HCT116 (cell line): ENCODE results near the gene PNMA8C. TPM values are rescaled to one million over a fixed set of nuclear protein-coding genes. Genes with fewer than 3 reads are reported as not detected.

Source experiments
- ATAC-seq: fragments of 200-7000 bp; cut with Tn5 transposase; 2 replicates; pipeline ENCODE4 v1.9.1; 2020; ENCODE audit warnings: mild to moderate bottlenecking, moderate library complexity
- BruUV-seq: library from RNA; stranded (reverse); fragments of 400-500 nt; replicated peaks from 2 replicates; lab custom pipeline; 2021; lab: Mats Ljungman, UMichigan
- CTCF ChIA-PET: fragments of 300-600 bp; sonication (Branson Sonifier 250); formaldehyde crosslinking; loops from one replicate; lab custom pipeline; 2021; ENCODE audit warnings: antibody characterized with exemption; lab: Charles Lee
- POLR2A ChIA-PET: fragments of 300-600, 350-600 bp; sonication (Branson Sonifier 250); formaldehyde crosslinking; loops from one replicate; lab custom pipeline; 2021; ENCODE audit warnings: antibody characterized with exemption; lab: Charles Lee
- RAD21 ChIA-PET, 2 experiments: fragments of 300-600 bp; sonication (Branson Sonifier 250); formaldehyde crosslinking; loops; one replicate each; lab custom pipeline; 2023; ENCODE audit warnings: low total read pairs in 2 of 2; ENCODE audit not compliant: uncharacterized antibody in 2 of 2, unreplicated experiment in 2 of 2, low non-redundant PET in 1 of 2; lab: Charles Lee
- DNase-seq: peaks from one replicate; pipeline ENCODE4 v3.0.0-alpha.2; 2010; ENCODE audit warnings: low read depth, low spot score
- H2AFZ ChIP-seq: fragments of 200-600 bp; shearing (Covaris generic), sonication (generic); 2 replicates; pipeline ENCODE4 v1.6.1; 2017; ENCODE audit warnings: low read depth, mixed run types, mixed read lengths, antibody characterized with exemption, low read length; ENCODE audit not compliant: poor library complexity, severe bottlenecking
- H3K27ac ChIP-seq: 2 replicates; pipeline ENCODE4 v1.5.1; 2012; ENCODE audit warnings: low read depth, low read length
- H3K27me3 ChIP-seq: fragments of 200-600 bp; sonication (generic); 2 replicates; pipeline ENCODE4 v1.6.1; 2016; ENCODE audit warnings: mixed run types, low read length, mixed read lengths; ENCODE audit not compliant: insufficient read depth
- H3K36me3 ChIP-seq, 2 experiments: fragments of 200-500 bp in 1 of 2; fragments of 200-600 bp in 1 of 2; sonication (Bioruptor generic) in 1 of 2; sonication (generic) in 1 of 2; 2 replicates each; pipeline versions ENCODE4 v1.5.1 to v1.6.1; 2014 to 2016; ENCODE audit warnings: low read length in 2 of 2, inconsistent platforms in 1 of 2, mixed read lengths in 1 of 2, mixed run types in 1 of 2; ENCODE audit not compliant: insufficient read depth in 2 of 2, control insufficient read depth in 1 of 2
- H3K4me1 ChIP-seq, 2 experiments: fragments of 200-600 bp in 1 of 2; sonication (generic) in 1 of 2; 2 replicates each; pipeline versions ENCODE4 v1.5.1 to v1.6.1; 2012 to 2017; ENCODE audit warnings: low read length in 2 of 2, inconsistent platforms in 1 of 2, mild to moderate bottlenecking in 1 of 2, mixed read lengths in 1 of 2, mixed run types in 1 of 2, moderate library complexity in 1 of 2; ENCODE audit not compliant: insufficient read depth in 2 of 2, control insufficient read depth in 1 of 2
- H3K4me2 ChIP-seq: fragments of 200-600 bp; sonication (generic); 2 replicates; pipeline ENCODE4 v1.6.1; 2017; ENCODE audit warnings: mixed run types, low read length, mixed read lengths
- H3K4me3 ChIP-seq, 2 experiments: fragments of 200-600 bp in 1 of 2; sonication (generic) in 1 of 2; replicated peaks in 1 of 2; 2 replicates each; pipeline ENCODE4 v1.5.1; 2011 to 2016; ENCODE audit warnings: low read length in 2 of 2, control low read depth in 1 of 2, low read depth in 1 of 2, mild to moderate bottlenecking in 1 of 2, mixed read lengths in 1 of 2, mixed run types in 1 of 2
- H3K79me2 ChIP-seq: fragments of 200-600 bp; sonication (generic); 2 replicates; pipeline ENCODE4 v1.6.1; 2017; ENCODE audit warnings: mild to moderate bottlenecking, mixed run types, low read length, moderate library complexity, mixed read lengths; ENCODE audit not compliant: insufficient read depth
- H3K9ac ChIP-seq: fragments of 200-600 bp; sonication (generic); 2 replicates; pipeline ENCODE4 v1.6.1; 2016; ENCODE audit warnings: low read length, mixed read lengths
- H3K9me2 ChIP-seq: fragments of 200-600 bp; sonication (generic), shearing (Covaris generic); 2 replicates; pipeline ENCODE4 v1.6.1; 2017; ENCODE audit warnings: mixed run types, mild to moderate bottlenecking, moderate library complexity; ENCODE audit not compliant: insufficient read depth
- H3K9me3 ChIP-seq, 2 experiments: fragments of 200-500 bp in 1 of 2; fragments of 200-600 bp in 1 of 2; sonication (Bioruptor generic) in 1 of 2; sonication (generic) in 1 of 2; 2 replicates each; pipeline ENCODE4 v1.6.1; 2014 to 2017; ENCODE audit warnings: low read length in 2 of 2, mixed read lengths in 2 of 2, inconsistent platforms in 1 of 2, low read depth in 1 of 2, mild to moderate bottlenecking in 1 of 2, mixed run types in 1 of 2, moderate library complexity in 1 of 2; ENCODE audit not compliant: control insufficient read depth in 1 of 2, insufficient read depth in 1 of 2
- H4K20me1 ChIP-seq: fragments of 200-600 bp; sonication (generic), shearing (Covaris generic); 2 replicates; pipeline ENCODE4 v1.6.1; 2017; ENCODE audit warnings: mixed run types, mild to moderate bottlenecking, moderate library complexity; ENCODE audit not compliant: insufficient read depth
- ATF3 ChIP-seq: IDR thresholded peaks from 2 replicates; pipeline ENCODE4 v1.6.1; 2012
- CBX3 ChIP-seq: IDR thresholded peaks from 2 replicates; pipeline ENCODE4 v1.6.1; 2012; ENCODE audit warnings: low read depth
- CTCF ChIP-seq, 3 experiments: fragments of 200-600 bp in 1 of 3; sonication (generic) in 1 of 3; IDR thresholded peaks in 2 of 3; conservative IDR thresholded peaks in 1 of 3; 2 replicates each; pipeline ENCODE4 v1.5.1; 2012 to 2017; ENCODE audit warnings: low read depth in 2 of 3, low read length in 2 of 3, antibody characterized with exemption in 1 of 3, borderline replicate concordance in 1 of 3, control low read depth in 1 of 3, mild to moderate bottlenecking in 1 of 3, mixed read lengths in 1 of 3, mixed run types in 1 of 3, moderate library complexity in 1 of 3; ENCODE audit not compliant: insufficient read depth in 1 of 3
- EZH2 ChIP-seq: fragments of 200-600 bp; sonication (generic); IDR thresholded peaks from 2 replicates; pipeline ENCODE4 v1.6.1; 2017; ENCODE audit warnings: antibody characterized with exemption, mixed run types
- EZH2phosphoT487 ChIP-seq: fragments of 200-600 bp; IDR thresholded peaks from 2 replicates; pipeline ENCODE4 v1.6.1; 2018; ENCODE audit warnings: antibody characterized with exemption, borderline replicate concordance
- JUND ChIP-seq: IDR thresholded peaks from 2 replicates; pipeline ENCODE4 v1.6.1; 2012
- POLR2A ChIP-seq: IDR thresholded peaks from 2 replicates; pipeline ENCODE4 v1.7.0; 2011; ENCODE audit warnings: borderline replicate concordance; ENCODE audit not compliant: insufficient read depth, insufficient read length; ENCODE audit errors: extremely low read depth
- POLR2AphosphoS5 ChIP-seq: IDR thresholded peaks from 2 replicates; pipeline ENCODE4 v1.6.1; 2011; ENCODE audit warnings: mild to moderate bottlenecking, low read depth, low read length, moderate library complexity
- RAD21 ChIP-seq: IDR thresholded peaks from 2 replicates; pipeline ENCODE4 v1.6.1; 2012; ENCODE audit warnings: low read depth, mild to moderate bottlenecking
- SIN3A ChIP-seq: IDR thresholded peaks from 2 replicates; pipeline ENCODE4 v1.6.1; 2012; ENCODE audit warnings: low read depth
- SP1 ChIP-seq: IDR thresholded peaks from 2 replicates; pipeline ENCODE4 v1.6.1; 2012; ENCODE audit warnings: low read depth
- TCF7L2 ChIP-seq: IDR thresholded peaks from 2 replicates; pipeline ENCODE4 v1.7.0; 2011; ENCODE audit warnings: borderline replicate concordance, inconsistent platforms; ENCODE audit not compliant: insufficient read depth, insufficient read length; ENCODE audit errors: extremely low read depth
- ZBTB33 ChIP-seq: IDR thresholded peaks from 2 replicates; pipeline ENCODE4 v1.6.1; 2011; ENCODE audit warnings: mild to moderate bottlenecking, low read length, moderate library complexity; ENCODE audit not compliant: insufficient replicate concordance; ENCODE audit errors: extremely low read depth
- ZFX ChIP-seq: fragments of 450-650 bp; IDR thresholded peaks from 2 replicates; pipeline ENCODE4 v1.6.1; 2017
- intact Hi-C: fragments of 100-400 bp; cut with micrococcal nuclease; formaldehyde crosslinking; loops from 2 replicates; pipeline ENCODE4 v1.10.0; 2022
- total RNA-seq: library from RNA; stranded (reverse); gene quantifications from one replicate; pipeline ENCODE4 v1.2.1, GENCODE V29; 2021; ENCODE audit not compliant: unreplicated experiment
- TF ChIP-seq, protein P1 (sequence below): IDR thresholded peaks from 2 replicates; pipeline ENCODE4 v1.6.1; 2012

The PNMA8C gene
- total RNA-seq, 1 experiment from 2014 or later, result not detected

DNA sequence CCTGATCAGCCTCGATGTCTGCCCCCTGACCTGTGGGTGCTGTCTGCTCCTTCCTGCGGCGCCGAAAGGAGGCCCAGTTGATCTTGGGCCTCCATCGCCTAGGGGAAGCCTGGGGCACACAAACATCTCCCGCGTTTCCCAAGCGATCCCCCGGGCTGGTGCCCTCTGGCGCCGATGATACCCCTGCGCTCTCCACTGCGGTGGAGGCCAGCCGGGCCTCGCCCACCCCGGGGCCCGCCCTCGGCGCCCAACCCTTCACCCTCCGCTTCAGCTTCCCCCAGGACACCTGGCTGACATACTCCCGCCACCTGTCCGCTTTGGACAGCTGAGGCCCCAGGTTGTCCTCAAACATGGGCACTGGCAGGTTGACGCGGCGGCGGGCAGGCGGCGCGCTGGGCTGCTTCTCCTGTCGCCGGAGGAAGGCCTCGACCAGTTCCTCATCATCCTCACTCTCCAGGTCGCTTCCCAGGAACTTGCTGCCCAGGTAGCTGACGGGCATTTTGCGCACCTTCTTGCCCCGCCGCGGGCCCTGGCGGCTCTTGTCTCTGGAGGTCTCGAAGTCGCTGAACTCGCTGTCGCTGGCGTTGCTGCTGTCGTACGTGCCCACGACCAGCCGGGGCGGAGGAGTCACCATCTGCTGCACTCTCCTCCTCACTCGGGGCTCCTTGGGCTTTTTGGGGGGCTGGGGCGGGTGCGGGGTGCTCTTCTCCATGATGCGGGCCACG is 16.6 kb downstream of the PNMA8C start:
- intact Hi-C loops, result no loop called here
- no peaks in the 10 kb centered on the region for H3K9me2 ChIP-seq
- H3K9me3 ChIP-seq, result no peaks in the 10 kb centered on the region
- no peak overlapping the region for H2AFZ ChIP-seq
- H3K4me2 ChIP-seq, result no peak overlapping the region
- no peaks in the 10 kb centered on the region for H3K27me3 ChIP-seq
- DNase-seq (no peak), ATAC-seq (no peak)
- ChIA-PET POLR2A (no interaction called here), CTCF (no interaction called here), RAD21 (no interaction called here)
- H4K20me1 ChIP-seq, result no peaks in the 10 kb centered on the region
- no peak overlapping the region for H3K9ac ChIP-seq
- BruUV-seq, result no TSS peak
- H3K4me1 ChIP-seq, result peaks cover 11 to 12% of the 10 kb centered on the region in 2 experiments
- no peaks in the 10 kb centered on the region for H3K36me3 ChIP-seq
- H3K4me3 ChIP-seq, result no peak overlapping the region
- H3K79me2 ChIP-seq, result no peaks in the 10 kb centered on the region
- TF ChIP-seq TCF7L2 (no peak), EZH2 (no peak), ATF3 (no peak), POLR2A (no peak), POLR2AphosphoS5 (no peak), RAD21 (no peak), JUND (no peak), SP1 (no peak), ZBTB33 (no peak), CTCF (IDR thresholded peaks at IDR 0.05 in 2 of 3, conservative IDR thresholded peaks at IDR 0.05 in 1 of 3; ENCODE audit: borderline replicate concordance in 1 of 3, insufficient read depth in 1 of 3, low read depth in 2 of 3, low read length in 2 of 3) (no peak), EZH2phosphoT487 (no peak), ZFX (no peak), CBX3 (no peak), SIN3A (no peak)
- TF ChIP-seq, protein P1, sequence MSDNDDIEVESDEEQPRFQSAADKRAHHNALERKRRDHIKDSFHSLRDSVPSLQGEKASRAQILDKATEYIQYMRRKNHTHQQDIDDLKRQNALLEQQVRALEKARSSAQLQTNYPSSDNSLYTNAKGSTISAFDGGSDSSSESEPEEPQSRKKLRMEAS, result no peak
- H3K27ac ChIP-seq, result no peak overlapping the region
